ENCODE measurements around the gene IFNA10. TPM values are rescaled to one million over a fixed set of nuclear protein-coding genes. Genes with fewer than 3 reads are reported as not detected.

IFNA10 gene
- total RNA-seq, 2 experiments from 2014 or later = not detected

Other genes starting within 250 kb of the IFNA10 start
- 1 to 10 TPM; 5.9 to 6.5 TPM for gene HACD4, start 175.5 kb downstream of the IFNA10 start, total RNA-seq
- not detected for gene IFNB1, start 129.2 kb downstream of the IFNA10 start, total RNA-seq
- gene IFNW1, start 65.3 kb downstream of the IFNA10 start, total RNA-seq = not detected
- not detected for gene IFNA21, start 40.5 kb downstream of the IFNA10 start, total RNA-seq
- not detected for gene IFNA4, start 19.6 kb downstream of the IFNA10 start, total RNA-seq
- gene IFNA7, start 4.9 kb downstream of the IFNA10 start, total RNA-seq = not detected
- not detected for gene IFNA16, start 10.2 kb upstream of the IFNA10 start, total RNA-seq
- gene IFNA17, start 21.1 kb upstream of the IFNA10 start, total RNA-seq = not detected
- not detected for gene IFNA14, start 32.9 kb upstream of the IFNA10 start, total RNA-seq
- not detected for gene IFNA5, start 98.2 kb upstream of the IFNA10 start, total RNA-seq
- 10 to 100 TPM; 11.9 to 12.0 TPM for gene KLHL9, start 128.3 kb upstream of the IFNA10 start, total RNA-seq
- not detected for gene IFNA6, start 143.7 kb upstream of the IFNA10 start, total RNA-seq
- gene IFNA13, start 160.9 kb upstream of the IFNA10 start, total RNA-seq = not detected
- gene IFNA2, start 178.3 kb upstream of the IFNA10 start, total RNA-seq = not detected
- not detected for gene IFNA8, start 202.0 kb upstream of the IFNA10 start, total RNA-seq
- gene IFNA1, start 233.3 kb upstream of the IFNA10 start, total RNA-seq = not detected

Data from CD4-positive, alpha-beta T cell (primary cell).